Stimulated activated CD8-positive, alpha-beta memory T cell treated with anti-CD3 and anti-CD28 coated beads, Interleukin-12 subunit alpha, Interleukin-12 subunit beta, amount 100 ng/mL, for 24 hours (primary cell): ENCODE data around the gene METTL5.

ENCODE experiments used
- DNase-seq: peaks from one replicate; pipeline ENCODE4 v3.0.0-alpha.2; 2020; ENCODE audit errors: extremely low read depth

Gene METTL5

GRCh38 chr2:169781249-169782013 is 43.3 kb downstream of the METTL5 start:
- no peak for DNase-seq

- DNase-seq = no peak
These were observed 46.3 kb downstream of the METTL5 start for GRCh38 chr2:169778446-169778845.

GRCh38 chr2:169776252-169776761 is 48.4 kb downstream of the METTL5 start:
- no peak for DNase-seq

- DNase-seq = no peak
These were observed 48.9 kb downstream of the METTL5 start for GRCh38 chr2:169775765-169776164.

- no peak for DNase-seq
These were observed 49.4 kb downstream of the METTL5 start for GRCh38 chr2:169775354-169775753.

- no peak for DNase-seq
These were observed 52.1 kb downstream of the METTL5 start for GRCh38 chr2:169772651-169773050.

- no peak for DNase-seq
These were observed 53.1 kb downstream of the METTL5 start for GRCh38 chr2:169771612-169772011.

GRCh38 chr2:169771021-169771420 is 53.7 kb downstream of the METTL5 start:
- DNase-seq = no peak

- DNase-seq = no peak
These were observed 56.3 kb downstream of the METTL5 start for GRCh38 chr2:169768262-169768995.

- peak; percentile 9 for DNase-seq
These were observed 57.3 kb downstream of the METTL5 start for GRCh38 chr2:169767243-169767888.

- DNase-seq = no peak
These were observed 59.2 kb downstream of the METTL5 start for GRCh38 chr2:169765523-169765922.

GRCh38 chr2:169761970-169762292 is 62.8 kb downstream of the METTL5 start:
- DNase-seq = no peak
